MM.1S (cell line): Measurements from ENCODE around the gene CD6.

ENCODE experiments used
- CTCF ChIP-seq: fragments of 300-600 bp; sonication (generic); IDR thresholded peaks from 2 replicates; pipeline ENCODE4 v1.5.1; 2016; ENCODE audit warnings: antibody characterized with exemption, low read length, mixed read lengths
- EZH2 ChIP-seq: fragments of 300-600 bp; sonication (generic); optimal IDR thresholded peaks from 2 replicates; pipeline ENCODE3; 2017; ENCODE audit warnings: low read depth, mild to moderate bottlenecking, antibody characterized with exemption, low read length, mixed read lengths
- EZH2phosphoT487 ChIP-seq: fragments of 300-600 bp; sonication (generic); IDR thresholded peaks from 2 replicates; pipeline ENCODE4 v1.6.1; 2018; ENCODE audit warnings: antibody characterized with exemption, low read length

GRCh38 chr11:60924110-60924905, 47.2 kb upstream of the CD6 start, which contains the start of gene TMEM132A:
- TF ChIP-seq CTCF, result no peak
- TF ChIP-seq EZH2, result no peak
- TF ChIP-seq EZH2phosphoT487, result no peak
